HFFc6 (cell line): ENCODE results near the gene LIN54. TPM values are rescaled to one million over a fixed set of nuclear protein-coding genes. Genes with fewer than 3 reads are reported as not detected.
A peak's percentile ranks its signal among the peaks of the same experiment; 100 is the strongest.

Experiments
- DNase-seq: peaks from one replicate; pipeline ENCODE4 v3.0.0-alpha.2; 2018
- H3K27ac Mint-ChIP-seq: 2 replicates; pipeline ENCODE4 v1.8.0; 2020; ENCODE audit warnings: mild to moderate bottlenecking, mixed read lengths
- H3K27me3 Mint-ChIP-seq: 2 replicates; pipeline ENCODE4 v1.8.0; 2021; ENCODE audit warnings: mild to moderate bottlenecking, moderate library complexity, mixed read lengths; ENCODE audit not compliant: insufficient read depth
- H3K36me3 Mint-ChIP-seq: 2 replicates; pipeline ENCODE4 v1.8.0; 2021; ENCODE audit warnings: low read depth, mixed read lengths
- H3K4me1 Mint-ChIP-seq: 2 replicates; pipeline ENCODE4 v1.8.0; 2020; ENCODE audit warnings: low read depth, mixed read lengths
- H3K4me3 Mint-ChIP-seq: 2 replicates; pipeline ENCODE4 v1.8.0; 2020; ENCODE audit warnings: mild to moderate bottlenecking, moderate library complexity, mixed read lengths
- H3K9me3 Mint-ChIP-seq: 2 replicates; pipeline ENCODE4 v1.8.0; 2020; ENCODE audit warnings: mild to moderate bottlenecking, mixed read lengths
- CTCF ChIP-seq: fragments of 200-600 bp; sonication (generic); IDR thresholded peaks from 2 replicates; pipeline ENCODE4 v1.5.0; 2021; ENCODE audit warnings: antibody characterized with exemption, mild to moderate bottlenecking
- total RNA-seq, 6 experiments: library from RNA; stranded (reverse); fragmentation: NEBNext Ultra II Directional; extraction: Animal tissue kit (Norgen Biotek cat#: 25700); gene quantifications; 2 replicates in 1 of 6; 3 replicates in 5 of 6; pipeline ENCODE4 v1.2.3, GENCODE V29; 2021

The LIN54 gene
- total RNA-seq, 6 experiments from 2014 or later, result 13.8 to 20.5 (median 18.6) TPM

GRCh38 chr4:82889287-82889686 lies 121.3 kb downstream of the LIN54 start:
- no peak for DNase-seq
- TF ChIP-seq CTCF, result no peak
- H3K36me3 Mint-ChIP-seq, result peaks cover 36% of the 10 kb centered on the region
- H3K4me1 Mint-ChIP-seq, result peaks cover 65% of the 10 kb centered on the region
- H3K27ac Mint-ChIP-seq, result peak overlapping the region; percentile 98
- H3K9me3 Mint-ChIP-seq, result peaks cover 5% of the 10 kb centered on the region; the same call in 1 of the 2 replicates
- peaks cover 11% of the 10 kb centered on the region for H3K27me3 Mint-ChIP-seq
- peak overlapping the region; percentile 96 for H3K4me3 Mint-ChIP-seq

- TF ChIP-seq CTCF, result no peak
- Mint-ChIP-seq H3K4me1 (peaks cover 55% of the 10 kb centered on the region), H3K4me3 (peak overlapping the region; percentile 83), H3K27ac (peak overlapping the region; percentile 47), H3K36me3 (peaks cover 43% of the 10 kb centered on the region), H3K9me3 (peaks cover 5% of the 10 kb centered on the region; the same call in 1 of the 2 replicates), H3K27me3 (peaks cover 11% of the 10 kb centered on the region)
- no peak for DNase-seq
Observed at GRCh38 chr4:82886147-82886942, 124.3 kb downstream of the LIN54 start.

GRCh38 chr4:82885410-82885809 lies 125.2 kb downstream of the LIN54 start:
- Mint-ChIP-seq H3K4me1 (peaks cover 62% of the 10 kb centered on the region), H3K27ac (no peak overlapping the region), H3K36me3 (peaks cover 48% of the 10 kb centered on the region), H3K4me3 (peak overlapping the region; percentile 83; the same call in 1 of the 2 replicates), H3K27me3 (peaks cover 7% of the 10 kb centered on the region), H3K9me3 (peaks cover 5% of the 10 kb centered on the region; the same call in 1 of the 2 replicates)
- no peak for TF ChIP-seq CTCF
- no peak for DNase-seq

Other genes starting within 250 kb of the LIN54 start
- 10 to 100 TPM; 28.4 to 36.4 (median 32.0) TPM for gene SCD5, start 212.0 kb downstream of the LIN54 start, total RNA-seq
- gene SEC31A, start 119.7 kb downstream of the LIN54 start, total RNA-seq, result 100 to 1,000 TPM; 304 to 395 (median 384) TPM
- gene THAP9, start 110.1 kb downstream of the LIN54 start, total RNA-seq, result 1 to 10 TPM in 5 of 6 experiments, under 1 TPM in 1; 0.87 to 2.2 (median 1.5) TPM
- gene COPS4, start 24.4 kb upstream of the LIN54 start, total RNA-seq, result 10 to 100 TPM; 56.4 to 73.6 (median 69.2) TPM
- 1 to 10 TPM; 1.8 to 7.4 (median 5.7) TPM for gene PLAC8, start 103.9 kb upstream of the LIN54 start, total RNA-seq